GM19043 (cell line): Measurements from ENCODE around the gene C5.
"Not testable (repeated sequence)": the region's sequence is repeated elsewhere in the genome, so short reads cannot be mapped to it uniquely, and the experiment has no call there.

Experiments used
- ATAC-seq: cut with Tn5 transposase; IDR thresholded peaks from one replicate; pipeline ENCODE4 v1.9.1; 2021; ENCODE audit warnings: low read depth; ENCODE audit not compliant: unreplicated experiment

C5 gene

DNA sequence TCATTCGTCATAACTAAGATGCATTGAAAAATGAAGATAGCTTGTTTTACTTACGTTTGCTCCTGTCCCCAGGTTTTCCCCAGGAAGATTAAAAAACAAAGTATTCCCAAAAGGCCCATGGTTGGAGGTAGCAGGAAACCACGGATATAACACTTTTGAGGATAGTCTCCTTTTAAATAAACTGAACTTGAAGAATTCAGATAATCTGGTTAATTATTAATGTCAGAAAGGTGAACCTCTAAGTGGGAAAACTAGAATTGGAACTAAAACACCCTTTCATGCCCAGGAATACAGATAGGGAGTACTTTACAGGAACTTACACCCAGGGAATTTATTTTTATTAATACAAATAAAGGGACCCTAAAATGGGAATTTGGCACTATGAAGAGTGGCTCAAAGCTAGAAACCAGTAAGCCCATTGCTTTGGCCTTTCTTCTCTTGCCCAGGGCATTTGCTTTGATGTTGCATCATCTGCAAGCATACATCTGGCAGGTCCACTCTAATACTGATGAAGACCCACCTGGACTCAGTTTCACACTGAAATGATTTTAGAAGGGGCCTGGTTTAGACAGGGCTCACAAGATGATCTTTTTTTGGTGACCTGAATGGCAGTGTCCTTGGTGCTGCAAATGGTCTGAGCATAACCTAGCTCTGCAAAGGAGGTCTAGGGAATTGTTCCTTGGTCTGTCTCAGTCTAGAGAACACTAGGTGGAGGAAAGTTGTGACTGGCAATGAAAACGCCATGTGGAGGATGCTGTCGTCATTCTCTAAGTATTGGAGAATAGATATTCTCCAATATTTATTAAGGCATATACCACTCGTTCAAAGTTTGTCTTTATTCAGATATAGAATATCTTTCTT lies at the start of gene C5:
TSS of gene C5 (minus strand) at position 148 of the 861 bp plus-strand sequence. CDS start at position 119, 29 bp downstream.
- ATAC-seq = no peak

DNA sequence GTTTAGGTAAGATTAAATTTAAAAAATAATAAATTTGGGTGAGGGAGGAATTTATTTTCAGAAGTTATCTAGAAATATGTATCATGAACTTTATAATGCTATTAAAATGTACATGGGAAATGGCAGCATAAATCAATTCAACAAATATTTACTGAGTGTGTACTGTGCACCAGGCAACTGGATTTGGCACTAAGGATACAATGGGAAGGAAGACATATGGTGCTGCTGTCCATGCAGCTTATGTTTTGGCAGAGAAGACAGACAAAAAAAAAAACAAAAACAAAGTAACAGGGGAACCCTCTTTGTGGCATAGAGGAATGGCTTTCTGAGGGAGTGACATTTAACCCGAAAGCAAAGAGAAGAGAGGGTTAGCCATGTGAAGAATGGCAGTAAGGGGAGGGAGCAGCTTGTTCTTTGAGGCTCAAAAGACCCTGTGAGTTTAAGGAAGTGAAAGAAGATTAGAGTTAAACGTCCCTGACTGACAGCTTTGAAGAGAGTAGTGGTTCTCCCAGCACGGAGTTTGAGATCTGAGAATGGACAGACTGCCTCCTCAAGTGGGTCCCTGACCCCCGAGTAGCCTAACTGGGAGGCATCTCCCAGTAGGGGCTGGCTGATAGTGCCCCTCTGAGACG lies 48.6 kb upstream of the C5 start:
- no peak for ATAC-seq

DNA sequence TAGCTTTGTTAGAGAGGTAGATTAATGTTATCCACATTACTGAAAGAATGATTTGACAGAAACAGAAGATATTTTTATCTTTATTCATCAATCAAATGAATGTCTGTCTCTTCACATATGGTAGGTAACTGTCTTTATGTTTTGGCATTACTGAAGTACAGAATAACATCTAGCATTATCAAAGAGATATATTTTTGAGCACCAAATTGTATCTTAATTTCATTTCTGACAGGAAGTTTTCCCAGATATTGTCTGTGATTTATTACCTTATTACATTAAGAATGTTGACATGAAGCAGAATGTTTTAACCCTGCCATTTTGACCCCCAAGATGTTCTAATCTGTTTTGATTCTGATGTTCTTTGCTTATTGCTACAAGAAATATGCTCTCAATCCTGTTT lies 45.0 kb upstream of the C5 start:
- no peak for ATAC-seq

DNA sequence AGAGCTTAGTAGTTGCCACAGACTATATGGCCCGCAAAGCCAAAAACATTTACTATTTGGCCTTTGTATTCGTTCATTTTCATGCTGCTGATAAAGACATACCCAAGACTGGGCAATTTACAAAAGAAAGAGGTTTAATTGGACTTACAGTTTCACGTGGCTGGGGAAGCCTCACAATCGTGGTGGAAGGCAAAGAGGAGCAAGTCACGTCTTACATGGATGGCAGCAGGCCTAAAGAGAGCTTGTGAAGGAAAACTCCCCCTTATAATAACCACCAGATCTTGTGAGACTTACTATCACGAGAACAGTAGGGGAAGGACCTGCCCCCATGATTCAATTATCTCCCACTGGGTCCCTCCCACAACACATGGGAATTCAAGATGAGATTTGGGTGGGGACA lies 40.7 kb upstream of the C5 start:
- not testable (repeated sequence) for ATAC-seq

DNA sequence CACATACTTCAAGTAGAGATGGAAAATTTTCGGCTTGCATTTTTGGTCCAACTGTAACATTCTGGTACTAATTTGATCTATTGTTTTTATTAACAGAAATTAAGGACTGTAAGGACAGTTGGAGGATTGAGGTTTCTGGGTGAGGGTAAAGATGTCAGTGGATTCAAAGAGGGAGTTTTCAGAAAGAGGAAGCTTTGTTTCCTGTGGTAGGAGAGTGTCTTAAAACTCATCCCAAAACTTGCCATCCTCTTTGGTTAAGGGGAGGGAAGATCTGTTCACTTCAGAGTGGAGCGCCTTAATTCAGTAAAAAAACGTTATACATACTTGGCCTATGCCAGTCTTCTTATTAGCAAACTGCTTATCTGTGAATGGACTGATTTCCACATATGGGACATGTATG lies 38.5 kb upstream of the C5 start:
- ATAC-seq = no peak

DNA sequence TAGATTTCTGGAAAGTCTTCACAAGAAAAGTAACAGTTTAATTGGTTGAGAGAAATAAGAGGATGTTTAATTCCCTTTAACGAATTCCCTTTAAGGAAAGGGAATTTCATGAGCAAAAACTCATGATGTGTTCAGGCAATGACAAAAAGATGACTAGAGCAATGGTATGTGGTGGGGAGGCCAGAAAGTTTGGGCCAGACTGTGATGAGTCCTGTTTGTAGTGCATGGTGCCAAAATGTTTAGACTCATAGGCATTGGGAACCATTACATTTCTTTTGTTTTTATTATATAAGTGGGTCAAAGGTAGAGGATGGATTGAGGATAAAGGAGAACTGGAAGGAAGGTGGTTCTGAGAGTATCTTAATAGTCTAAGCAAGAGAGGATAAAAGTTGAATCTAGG lies 35.6 kb upstream of the C5 start:
- no peak for ATAC-seq

DNA sequence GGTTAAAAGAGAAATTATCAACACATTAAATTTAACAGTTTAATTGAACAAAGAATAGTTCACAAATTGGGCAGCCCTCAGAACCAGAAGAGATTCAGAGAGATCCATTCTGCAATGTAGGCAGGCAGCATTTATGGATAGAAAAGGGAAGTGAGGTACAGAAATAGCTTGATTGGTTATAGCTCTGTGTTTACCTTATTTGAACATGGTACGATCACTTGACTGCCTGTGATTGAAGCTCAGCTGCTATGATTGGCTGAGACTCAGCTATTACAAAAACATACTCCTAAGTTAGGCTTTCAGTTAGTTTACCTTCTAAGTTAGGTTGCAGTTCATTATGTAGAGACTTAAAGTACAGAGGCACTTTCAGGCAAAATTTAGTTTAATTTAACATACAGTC lies 32.0 kb upstream of the C5 start:
- no peak for ATAC-seq

DNA sequence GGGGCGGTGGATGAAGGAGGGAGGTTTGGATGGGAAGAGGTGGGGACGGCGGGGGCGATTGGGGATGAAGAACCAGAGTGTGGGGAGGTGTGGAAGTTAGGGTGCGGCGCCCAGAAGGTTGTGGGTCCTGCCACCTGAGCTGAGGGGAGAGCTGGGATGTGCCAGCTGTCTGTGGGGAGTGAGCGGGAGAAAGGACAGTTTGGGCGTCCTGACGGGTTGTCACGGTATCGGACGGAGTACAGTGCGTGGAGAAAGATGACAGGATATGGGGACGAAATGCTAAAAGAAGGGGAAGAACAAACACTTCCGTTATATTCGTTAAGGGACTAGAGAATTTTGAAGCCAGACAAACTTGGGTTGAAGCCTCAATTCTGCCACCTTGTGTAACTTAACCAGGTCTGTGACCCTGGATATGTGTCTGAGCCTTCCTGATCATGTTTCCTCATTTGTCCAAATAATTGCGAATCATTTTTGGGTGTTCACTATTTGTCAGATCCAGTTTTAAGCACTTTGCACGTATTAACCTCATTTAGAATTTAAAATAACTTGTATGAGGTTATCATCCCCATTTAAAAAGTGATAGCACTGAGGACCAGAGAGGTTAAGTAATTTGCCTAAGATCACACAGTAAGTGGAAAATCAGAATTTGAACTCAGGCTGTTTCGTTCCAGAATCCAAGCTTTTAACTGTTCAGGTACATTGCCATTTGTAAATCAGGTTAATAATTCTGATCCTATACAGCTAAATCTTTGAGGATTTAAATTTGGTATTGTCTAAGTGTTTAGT lies 25.4 kb upstream of the C5 start:
- ATAC-seq = no peak

DNA sequence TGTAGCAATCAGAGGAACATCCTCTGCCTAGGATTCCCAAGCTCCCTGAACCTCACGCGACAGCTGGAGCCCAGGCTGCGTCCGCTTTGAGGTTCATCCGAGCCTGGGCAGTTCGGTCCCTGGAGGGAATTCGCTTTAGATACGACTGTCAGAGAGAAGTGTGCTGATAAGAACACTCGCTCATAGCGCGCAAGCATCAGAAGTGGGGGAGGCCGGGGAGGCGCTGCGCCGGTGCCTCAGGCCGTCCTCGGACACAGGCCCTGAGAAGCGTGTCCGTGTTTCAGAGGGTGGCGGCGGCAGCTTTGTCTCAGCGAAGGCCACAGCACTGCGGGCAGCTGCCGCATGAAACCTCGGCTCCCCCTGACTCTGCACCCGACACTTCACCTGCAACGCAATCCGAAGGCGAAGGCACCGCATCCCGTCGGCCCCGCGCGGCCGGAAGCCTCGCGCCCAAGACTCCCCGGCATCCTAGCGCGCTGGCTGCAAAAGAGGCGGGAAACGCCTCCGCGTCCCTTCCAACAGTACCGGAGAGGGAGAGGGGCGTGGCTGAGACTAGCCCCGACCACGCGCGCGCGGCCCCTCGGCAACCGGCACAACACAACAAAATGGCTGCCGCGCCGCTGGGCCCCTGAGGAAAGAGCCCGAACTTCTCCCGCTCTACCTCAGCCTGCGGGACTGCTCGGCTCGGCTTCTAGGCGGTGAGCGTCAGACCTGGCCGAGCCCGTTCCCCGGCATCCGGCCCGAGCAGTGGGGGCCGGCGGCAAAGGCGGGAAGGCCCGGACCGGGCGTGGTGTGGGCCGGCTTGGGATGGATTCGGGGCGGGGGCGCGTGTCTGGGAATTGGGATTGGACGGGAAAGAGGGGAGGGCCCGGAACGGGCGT lies 24.5 kb upstream of the C5 start, which contains the start of gene CNTRL:
TSS of gene CNTRL (plus strand) at position 586 of the 881 bp plus-strand sequence. CDS start 13,372 bp downstream, outside the sequence.
- peak; percentile 69 for ATAC-seq

DNA sequence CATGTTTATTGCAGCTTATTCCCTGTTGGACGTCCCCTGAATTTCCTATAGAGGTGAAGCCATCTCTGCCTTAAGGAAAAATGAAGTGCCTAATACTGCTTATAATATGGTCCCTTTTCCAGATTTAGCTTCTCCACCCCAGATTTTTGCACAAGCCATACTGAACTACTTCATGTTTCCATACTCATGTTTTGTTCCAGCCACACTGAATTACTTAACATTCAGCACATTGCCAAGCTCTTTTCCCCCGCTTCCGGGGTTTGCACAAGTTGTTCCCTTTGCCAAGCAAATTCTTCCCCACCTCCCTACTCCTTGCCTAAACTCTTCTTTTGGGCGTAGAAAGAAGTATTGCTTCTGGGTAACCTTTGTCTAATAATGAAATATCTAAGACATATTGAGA lies 23.0 kb upstream of the C5 start:
- ATAC-seq = no peak

DNA sequence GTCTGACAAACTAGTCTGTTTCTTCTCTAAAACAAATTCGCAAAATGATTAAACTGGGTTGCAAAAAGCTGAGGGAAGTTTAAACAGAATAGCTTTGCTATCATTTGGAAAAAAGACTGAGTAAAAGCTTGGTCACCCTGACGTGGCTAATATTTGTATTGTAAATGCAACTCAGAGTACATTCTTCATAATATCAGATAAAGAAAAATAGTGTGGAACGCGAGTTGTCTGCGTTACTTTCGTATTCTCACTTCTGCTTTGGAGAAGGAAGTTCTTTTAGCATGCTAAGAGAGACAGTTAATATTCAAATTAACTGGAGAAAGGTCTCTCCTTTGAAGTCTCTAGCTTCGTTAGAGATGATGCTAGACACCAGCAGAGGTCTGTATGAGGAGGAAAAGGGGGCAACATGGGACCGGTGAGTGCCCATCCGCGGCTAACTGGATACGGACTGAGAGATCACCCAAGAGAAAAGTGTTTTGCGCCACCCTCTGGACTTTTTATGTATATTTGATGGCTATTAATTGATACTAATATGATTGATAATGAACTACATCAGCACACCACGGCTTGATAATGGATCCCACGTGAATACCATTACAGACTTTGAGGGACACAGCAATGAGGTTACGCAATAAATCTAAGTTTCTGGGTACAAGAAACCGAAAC lies 21.8 kb upstream of the C5 start:
- no peak for ATAC-seq

DNA sequence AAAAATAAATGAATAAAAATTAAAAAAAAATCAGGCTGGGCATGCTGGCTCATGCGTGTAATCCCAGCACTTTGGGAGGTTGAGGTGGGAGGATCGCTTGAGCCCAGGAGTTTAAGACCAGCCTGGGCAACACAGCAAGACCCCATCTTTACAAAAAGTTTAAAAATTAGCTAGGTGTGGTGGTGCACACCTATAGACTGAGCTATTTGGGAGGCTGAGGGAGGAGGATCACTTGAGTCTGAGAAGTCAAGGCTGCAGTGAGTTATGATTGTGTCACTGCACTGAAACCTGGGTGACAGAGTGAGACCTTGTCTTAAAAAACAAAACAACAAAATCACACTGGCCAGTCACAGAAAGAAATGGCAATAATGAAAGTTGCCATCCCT lies 21.3 kb upstream of the C5 start:
- no peak for ATAC-seq

DNA sequence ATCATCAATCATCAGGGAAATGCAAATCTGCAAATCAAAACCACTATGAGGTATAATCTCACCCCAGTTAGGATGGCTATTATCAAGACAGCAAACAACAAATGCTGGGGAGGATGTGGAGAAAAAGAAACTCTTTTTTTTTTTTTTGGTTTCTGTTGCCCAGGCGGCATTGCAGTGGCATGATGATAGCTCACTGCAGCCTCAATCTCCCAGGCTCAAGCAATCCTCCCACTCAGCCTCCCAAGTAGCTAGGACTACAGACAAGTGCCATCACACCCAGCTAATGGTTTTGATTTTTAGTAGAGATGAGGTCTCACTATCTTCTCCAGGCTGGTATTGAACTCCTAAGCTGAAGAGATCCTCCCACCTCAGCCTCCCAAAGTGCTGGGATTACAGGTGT lies 19.3 kb upstream of the C5 start:
- no peak for ATAC-seq

DNA sequence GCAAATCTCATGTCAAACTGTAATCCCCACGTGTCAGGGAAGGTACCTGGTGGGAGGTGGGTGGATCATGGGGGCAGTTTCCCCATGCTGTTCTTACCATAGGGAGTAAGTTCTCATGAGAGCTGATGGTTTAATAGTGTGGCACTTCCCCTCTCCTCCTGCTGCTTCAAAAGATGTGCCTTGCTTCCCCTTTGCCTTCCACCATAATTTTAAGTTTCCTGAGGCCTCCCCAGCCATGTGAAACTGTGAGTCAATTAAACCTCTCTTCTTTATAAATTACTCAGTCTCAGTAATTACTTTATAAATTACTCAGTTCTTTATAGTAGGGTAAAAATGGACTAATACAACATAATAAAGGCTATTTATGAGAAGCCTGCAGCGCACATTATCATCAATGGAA lies 17.6 kb upstream of the C5 start:
- ATAC-seq = no peak

DNA sequence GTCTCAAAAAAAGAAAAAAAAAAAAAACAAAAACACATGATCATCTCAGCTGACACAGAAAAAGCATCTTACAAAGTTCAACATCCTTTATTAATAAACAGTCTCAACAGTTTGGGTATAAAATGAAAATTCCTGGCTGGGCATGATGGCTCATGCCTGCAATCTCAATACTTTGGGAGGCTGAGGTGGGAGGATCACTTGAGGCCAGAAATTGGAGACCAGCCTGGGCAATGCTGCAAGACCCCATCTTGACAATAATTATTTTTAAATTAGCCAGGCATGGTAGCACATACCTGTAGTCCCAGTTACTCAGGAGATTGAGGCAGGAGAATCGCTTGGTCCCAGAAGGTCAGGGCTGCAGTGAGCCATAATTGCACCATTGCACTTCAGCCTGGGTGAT lies 16.8 kb upstream of the C5 start:
- ATAC-seq = no peak

DNA sequence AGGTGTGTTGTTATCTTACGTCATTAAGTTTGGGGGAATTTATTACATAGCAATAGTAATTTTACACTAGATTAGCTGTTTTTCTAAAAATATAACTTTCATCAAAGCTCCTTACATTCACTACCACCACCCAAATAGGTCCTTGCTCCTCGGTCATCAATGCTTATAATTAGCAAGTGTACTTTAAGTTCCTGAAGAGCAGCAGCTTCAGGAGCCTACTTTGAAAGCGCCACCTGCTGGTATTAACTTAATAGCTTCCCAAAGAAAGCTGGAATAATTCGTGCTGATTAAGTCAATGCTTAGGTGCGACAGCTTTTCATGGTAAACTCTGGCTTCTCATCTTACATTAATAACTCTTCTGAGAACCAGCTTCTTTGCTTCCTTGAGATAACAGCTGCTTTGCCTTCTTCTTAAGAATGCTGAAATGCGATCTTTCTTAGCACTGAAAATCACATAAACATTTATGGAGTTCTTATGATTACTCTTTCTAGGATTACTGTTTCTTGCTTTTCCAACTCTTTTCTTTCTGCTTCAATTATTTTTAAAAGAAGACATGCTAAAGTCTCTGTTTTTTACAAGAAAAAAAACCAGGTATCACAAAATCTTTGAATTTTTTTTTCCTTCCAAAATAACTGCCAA lies 10.0 kb upstream of the C5 start:
- ATAC-seq = no peak

DNA sequence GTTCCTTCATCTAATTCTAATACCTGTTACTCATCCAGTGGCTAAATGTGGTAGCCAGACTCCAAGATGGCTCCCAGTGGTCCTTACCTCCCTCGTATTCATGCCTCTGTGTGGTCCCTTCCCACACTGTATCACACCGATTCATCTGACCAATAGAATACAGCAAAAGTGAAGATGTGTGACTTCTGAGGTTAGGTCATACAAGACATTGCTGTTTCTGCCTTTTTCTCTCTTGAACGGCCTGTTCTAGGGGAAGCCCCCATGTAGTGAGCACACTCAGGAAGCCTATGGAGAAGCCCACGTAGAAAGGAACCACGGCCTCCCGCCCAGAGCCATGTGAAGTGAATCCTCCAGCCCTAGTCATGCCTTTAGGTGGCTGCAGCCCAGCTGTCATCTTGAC lies 9.4 kb upstream of the C5 start:
- no peak for ATAC-seq

DNA sequence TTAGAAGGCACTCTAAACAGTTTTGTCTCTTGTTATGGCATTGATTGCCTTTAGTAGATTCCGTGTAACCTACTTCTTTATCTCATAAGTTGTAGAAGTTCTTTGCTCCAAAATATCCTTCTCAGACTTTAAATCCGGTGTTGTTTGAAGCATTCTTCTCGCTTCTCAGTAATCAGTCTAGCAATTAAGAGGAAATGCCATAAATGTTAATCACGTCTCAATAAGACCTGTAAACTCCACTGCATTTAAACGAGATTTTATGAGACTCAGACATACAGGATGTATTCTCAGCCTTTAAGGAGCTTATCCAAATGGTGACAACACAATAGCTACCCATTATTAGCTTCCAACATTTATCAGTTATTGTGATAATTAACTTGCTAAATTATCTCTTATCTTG lies 7.7 kb upstream of the C5 start:
- no peak for ATAC-seq

DNA sequence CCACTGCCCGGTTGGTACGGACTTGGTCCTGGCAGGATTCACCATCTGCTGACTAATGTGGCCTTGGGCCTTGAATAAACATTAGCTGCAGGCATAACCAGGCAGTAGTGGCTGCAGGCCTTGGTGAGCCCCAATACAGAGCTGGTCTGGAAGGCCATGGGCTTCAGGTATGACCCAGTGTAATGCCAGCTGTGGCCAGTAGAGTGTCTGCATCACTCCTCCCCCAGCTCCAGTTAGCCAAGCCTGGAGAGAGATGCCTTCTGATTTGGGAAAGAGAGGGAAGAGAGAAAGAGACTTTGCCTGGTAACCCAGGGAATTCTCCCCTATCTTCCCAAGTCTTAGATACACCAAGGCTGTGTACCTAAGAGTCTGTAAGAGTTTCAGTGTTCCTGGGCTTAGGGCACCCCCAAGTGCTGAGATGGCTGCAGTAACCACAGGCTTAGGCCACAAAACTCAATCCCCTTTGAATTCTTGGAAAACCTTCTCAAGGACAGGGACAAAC lies 5.6 kb upstream of the C5 start:
- no peak for ATAC-seq
